EH (cell line): ENCODE data around the gene STAB2.

Experiments
- DNase-seq: peaks from one replicate; pipeline ENCODE4 v3.0.0-alpha.2; 2015; ENCODE audit warnings: low read depth

The STAB2 gene

GRCh38 chr12:103580026-103580425, 7.0 kb upstream of the STAB2 start:
- no peak for DNase-seq

- no peak for DNase-seq
These were observed 4.1 kb upstream of the STAB2 start for GRCh38 chr12:103583008-103583407.

GRCh38 chr12:103586132-103586531, 941 bp upstream of the STAB2 start:
- DNase-seq = no peak

- no peak for DNase-seq
These were observed 1.6 kb downstream of the STAB2 start for GRCh38 chr12:103588680-103589079.

- DNase-seq = no peak
These were observed 2.4 kb downstream of the STAB2 start for GRCh38 chr12:103589517-103589916.

- DNase-seq = no peak
These were observed 3.2 kb downstream of the STAB2 start for GRCh38 chr12:103590271-103590670.

- no peak for DNase-seq
These were observed 9.9 kb downstream of the STAB2 start for GRCh38 chr12:103596981-103597380.

- DNase-seq = no peak
These were observed 12.2 kb downstream of the STAB2 start for GRCh38 chr12:103599274-103599673.

- DNase-seq = no peak
These were observed 14.1 kb downstream of the STAB2 start for GRCh38 chr12:103600967-103601728.

- DNase-seq = no peak
These were observed 33.3 kb downstream of the STAB2 start for GRCh38 chr12:103620395-103620794.

- DNase-seq = peak; percentile 16
These were observed 36.6 kb downstream of the STAB2 start for GRCh38 chr12:103623716-103624115.

GRCh38 chr12:103626498-103626897, 39.4 kb downstream of the STAB2 start:
- DNase-seq = no peak

GRCh38 chr12:103627189-103627855, 40.2 kb downstream of the STAB2 start:
- DNase-seq = no peak

- DNase-seq = peak; percentile 70
These were observed 45.6 kb downstream of the STAB2 start for GRCh38 chr12:103632554-103633216.

- no peak for DNase-seq
These were observed 47.7 kb downstream of the STAB2 start for GRCh38 chr12:103634732-103635131.

- DNase-seq = no peak
These were observed 48.3 kb downstream of the STAB2 start for GRCh38 chr12:103635419-103635818.

- DNase-seq = no peak
These were observed 49.9 kb downstream of the STAB2 start for GRCh38 chr12:103637021-103637420.

- DNase-seq = no peak
These were observed 50.4 kb downstream of the STAB2 start for GRCh38 chr12:103637429-103637828.

- DNase-seq = no peak
These were observed 52.9 kb downstream of the STAB2 start for GRCh38 chr12:103639983-103640382.

GRCh38 chr12:103640410-103640809, 53.3 kb downstream of the STAB2 start:
- DNase-seq = no peak

GRCh38 chr12:103640831-103641230, 53.8 kb downstream of the STAB2 start:
- DNase-seq = no peak

- DNase-seq = no peak
These were observed 55.3 kb downstream of the STAB2 start for GRCh38 chr12:103642240-103642864.

- peak; percentile 6 for DNase-seq
These were observed 58.1 kb downstream of the STAB2 start for GRCh38 chr12:103645202-103645601.
